A549 treated with Hydrocortisone at 1 μM for 4 hours (cell line): Measurements from ENCODE around the gene SPATA31C2. TPM values are rescaled to one million over a fixed set of nuclear protein-coding genes. Genes with fewer than 3 reads are reported as not detected.

Experiments used
- total RNA-seq: library from RNA; stranded (reverse); fragments of 200-300 nt; extraction: Qiagen RNA extraction; gene quantifications from 5 replicates; pipeline ENCODE4 v1.2.3, GENCODE V29; 2022

The SPATA31C2 gene
- not detected in 5 replicates for total RNA-seq

DNA sequence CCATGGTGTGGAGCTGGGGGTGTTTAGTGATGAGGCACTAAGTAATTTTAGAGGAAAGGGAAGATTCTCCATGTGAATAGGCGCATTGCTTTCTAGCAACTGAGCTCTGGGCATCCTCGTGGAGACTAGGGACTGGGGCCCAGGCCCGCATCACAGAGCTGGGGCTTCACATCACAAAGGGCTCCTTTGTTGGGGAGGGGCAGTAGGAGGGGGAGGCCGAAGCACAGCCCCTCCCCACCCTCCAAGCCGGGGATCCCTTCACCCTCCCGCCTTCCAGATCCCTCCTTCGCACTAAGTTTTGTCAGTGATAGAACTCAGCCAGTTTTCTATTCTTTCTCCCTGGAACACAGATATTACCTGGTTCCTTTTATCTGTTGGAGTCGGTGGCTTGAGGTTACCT, at the start of gene SPATA31C2:
Gene SPATA31C2, minus strand, starts transcription at position 101 of the 400 bp plus-strand sequence. Its CDS starts 29 bp downstream, at position 72.

Other genes with a start within 250 kb of the SPATA31C2 start
- gene SPATA31C1, start 220.5 kb downstream of the SPATA31C2 start, total RNA-seq, result not detected in 5 replicates
- 6.5 to 7.5 TPM (median 6.9 TPM) in 5 replicates for gene CDK20, start 163.9 kb downstream of the SPATA31C2 start, total RNA-seq
- gene SPIN1, start 250.0 kb upstream of the SPATA31C2 start, total RNA-seq, result 32.5 to 51.6 TPM (median 38.9 TPM) in 5 replicates